GM19463 (cell line): ENCODE data around the gene TK1.

Experiments used
- ATAC-seq: cut with Tn5 transposase; IDR thresholded peaks from one replicate; pipeline ENCODE4 v1.9.1; 2021; ENCODE audit warnings: mild to moderate bottlenecking, moderate library complexity; ENCODE audit not compliant: unreplicated experiment

The TK1 gene

DNA sequence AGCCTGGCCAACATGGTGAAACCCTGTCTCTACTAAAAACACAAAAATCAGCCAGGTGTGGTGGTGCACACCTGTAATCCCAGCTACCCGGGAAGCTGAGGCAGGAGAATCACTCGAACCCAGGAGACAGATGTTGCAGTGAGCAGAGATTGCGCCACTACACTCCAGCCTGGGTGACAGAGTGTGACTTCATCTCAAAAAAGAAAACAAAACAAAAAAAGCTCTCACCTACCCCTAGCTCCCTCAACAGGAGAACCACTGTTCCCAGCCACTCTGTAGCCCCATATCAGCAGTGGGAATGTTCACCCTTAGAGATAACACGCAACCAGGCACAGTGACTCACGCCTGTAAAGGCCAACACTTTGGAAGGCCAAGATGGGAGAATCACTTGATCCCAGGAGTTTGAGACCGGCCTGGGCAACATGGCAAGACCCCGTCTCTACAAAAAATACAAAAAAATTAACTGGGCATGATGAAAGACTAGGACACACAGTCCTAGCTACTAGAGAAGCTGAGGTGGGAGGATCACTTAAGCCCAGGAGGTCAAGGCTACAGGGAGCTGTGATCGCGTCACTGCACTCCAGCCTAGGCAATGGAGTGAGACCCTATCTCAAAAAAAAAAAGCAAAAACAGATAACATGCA, 50.9 kb downstream of the TK1 start:
- ATAC-seq, result no peak

- no peak for ATAC-seq
Observed at GRCh38 chr17:78134899-78135385, 51.9 kb downstream of the TK1 start.

GRCh38 chr17:78133971-78134898, 52.6 kb downstream of the TK1 start:
- no peak for ATAC-seq

DNA sequence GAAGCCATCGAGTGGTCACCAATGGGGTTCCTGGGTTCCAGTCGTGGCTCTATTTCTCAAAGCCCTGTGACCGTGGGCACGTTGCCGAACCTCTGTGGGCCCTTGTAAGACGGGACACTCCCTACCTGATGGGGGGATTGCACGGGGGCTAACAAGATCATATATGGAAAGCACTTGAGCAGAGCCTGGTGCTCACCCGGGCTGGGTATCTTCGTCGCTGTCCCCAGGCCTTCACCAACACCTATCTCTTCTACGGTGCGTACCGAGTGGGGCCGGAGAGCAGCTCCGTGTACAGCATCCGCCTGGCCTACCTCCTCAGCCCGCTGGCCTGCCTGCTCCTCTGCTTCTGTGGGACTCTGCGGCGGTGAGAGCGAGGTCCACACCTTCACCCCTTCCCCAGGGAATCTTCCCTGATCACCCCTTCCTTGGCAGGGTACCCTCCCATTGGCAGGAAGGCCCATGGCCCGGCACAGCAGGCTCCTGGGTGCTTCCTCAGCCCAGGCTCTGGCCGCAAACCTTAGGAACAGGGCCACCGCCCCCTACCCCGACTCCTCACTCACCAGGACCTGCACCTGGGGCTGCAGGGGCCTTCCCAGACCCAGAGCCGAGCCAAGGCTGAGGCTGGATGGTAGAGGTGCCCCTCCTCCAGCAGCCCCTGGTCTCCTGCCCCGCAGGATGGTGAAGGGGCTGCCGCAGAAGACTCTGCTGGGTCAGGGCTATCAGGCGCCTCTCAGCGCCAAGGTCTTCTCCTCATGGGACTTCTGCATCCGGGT, 53.5 kb downstream of the TK1 start:
- ATAC-seq, result no peak

- ATAC-seq, result no peak
Observed at GRCh38 chr17:78132767-78133178, 54.1 kb downstream of the TK1 start.

- ATAC-seq, result no peak
Observed at GRCh38 chr17:78132084-78132676, 54.7 kb downstream of the TK1 start.

DNA sequence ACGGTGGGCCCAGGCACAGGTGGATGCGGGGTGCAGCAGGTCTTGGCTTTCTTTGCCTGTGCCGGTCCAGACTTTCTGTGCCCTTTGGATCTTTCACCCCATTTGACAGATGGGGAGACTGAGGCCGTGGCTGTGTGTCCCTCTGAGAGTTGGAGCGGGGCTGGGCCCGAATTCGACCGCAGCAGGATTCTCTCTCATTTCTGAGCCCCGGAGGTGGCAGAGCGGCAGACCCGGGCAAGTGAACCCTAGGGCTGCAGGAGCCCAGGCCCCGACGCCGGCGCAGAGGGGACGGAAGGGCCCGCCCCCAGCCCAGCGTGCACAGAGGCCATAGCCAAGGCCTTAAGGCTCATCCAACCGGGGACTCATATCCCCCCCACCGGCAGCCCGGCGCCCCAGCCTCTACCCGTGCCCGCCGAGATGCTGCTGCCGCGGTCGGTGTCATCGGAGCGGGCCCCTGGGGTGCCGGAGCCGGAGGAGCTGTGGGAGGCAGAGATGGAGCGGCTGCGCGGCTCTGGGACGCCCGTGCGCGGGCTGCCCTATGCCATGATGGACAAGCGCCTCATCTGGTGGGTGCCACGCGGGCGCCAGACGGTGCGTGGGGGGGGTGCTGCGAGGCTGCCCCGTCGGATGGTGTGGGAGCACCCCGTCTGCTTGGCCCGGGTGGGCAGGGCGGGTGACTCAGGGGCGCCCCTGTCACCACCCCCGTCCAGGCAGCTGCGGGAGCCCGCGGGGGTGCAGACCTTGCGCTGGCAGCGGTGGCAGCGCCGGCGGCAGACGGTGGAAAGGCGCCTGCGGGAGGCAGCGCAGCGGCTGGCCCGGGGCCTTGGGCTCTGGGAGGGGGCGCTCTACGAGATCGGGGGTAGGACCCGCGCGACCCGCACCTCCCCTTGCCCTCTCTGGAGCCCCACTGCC, 55.4 kb downstream of the TK1 start:
- no peak for ATAC-seq

DNA sequence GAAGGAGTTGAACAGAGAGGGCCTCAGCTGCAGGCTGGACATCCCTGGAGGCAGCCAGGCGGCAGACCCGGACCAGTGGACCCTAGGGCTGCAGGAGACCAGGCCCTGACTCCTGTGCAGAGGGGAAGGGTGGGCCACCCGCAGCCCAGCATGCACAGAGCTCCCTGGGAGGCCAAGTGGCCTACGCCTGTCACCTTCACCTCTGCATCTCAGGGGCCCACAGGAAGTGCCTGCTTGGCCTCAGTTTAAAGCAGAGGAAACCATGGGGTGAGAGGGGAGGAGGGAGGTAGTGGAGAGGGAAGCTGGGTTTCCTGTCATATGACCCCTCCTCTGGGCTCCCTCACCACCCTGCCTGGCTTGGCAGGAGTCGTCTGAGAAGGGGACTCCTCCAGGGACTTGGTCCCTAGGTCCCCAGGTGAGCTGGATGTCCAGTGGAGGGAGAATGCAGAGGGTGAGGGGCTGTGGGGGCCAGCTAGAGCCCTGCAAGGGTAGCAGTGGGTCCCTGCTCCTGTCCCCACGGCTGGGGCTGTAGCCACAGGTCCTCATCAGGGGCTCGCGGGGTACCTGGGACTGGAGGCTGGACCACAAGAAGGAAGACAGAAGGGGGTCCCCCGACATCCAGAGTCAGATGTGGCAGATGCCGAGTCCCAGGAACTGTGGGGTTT, 56.3 kb downstream of the TK1 start, which contains the start of gene TMC8:
Gene TMC8, plus strand, starts transcription at position 335 of the 665 bp plus-strand sequence. CDS start 818 bp downstream, outside the sequence.
- no peak for ATAC-seq

GRCh38 chr17:78130090-78130436, 56.8 kb downstream of the TK1 start:
- ATAC-seq, result no peak

- ATAC-seq, result no peak
Observed at GRCh38 chr17:78129351-78130089, 57.3 kb downstream of the TK1 start.

DNA sequence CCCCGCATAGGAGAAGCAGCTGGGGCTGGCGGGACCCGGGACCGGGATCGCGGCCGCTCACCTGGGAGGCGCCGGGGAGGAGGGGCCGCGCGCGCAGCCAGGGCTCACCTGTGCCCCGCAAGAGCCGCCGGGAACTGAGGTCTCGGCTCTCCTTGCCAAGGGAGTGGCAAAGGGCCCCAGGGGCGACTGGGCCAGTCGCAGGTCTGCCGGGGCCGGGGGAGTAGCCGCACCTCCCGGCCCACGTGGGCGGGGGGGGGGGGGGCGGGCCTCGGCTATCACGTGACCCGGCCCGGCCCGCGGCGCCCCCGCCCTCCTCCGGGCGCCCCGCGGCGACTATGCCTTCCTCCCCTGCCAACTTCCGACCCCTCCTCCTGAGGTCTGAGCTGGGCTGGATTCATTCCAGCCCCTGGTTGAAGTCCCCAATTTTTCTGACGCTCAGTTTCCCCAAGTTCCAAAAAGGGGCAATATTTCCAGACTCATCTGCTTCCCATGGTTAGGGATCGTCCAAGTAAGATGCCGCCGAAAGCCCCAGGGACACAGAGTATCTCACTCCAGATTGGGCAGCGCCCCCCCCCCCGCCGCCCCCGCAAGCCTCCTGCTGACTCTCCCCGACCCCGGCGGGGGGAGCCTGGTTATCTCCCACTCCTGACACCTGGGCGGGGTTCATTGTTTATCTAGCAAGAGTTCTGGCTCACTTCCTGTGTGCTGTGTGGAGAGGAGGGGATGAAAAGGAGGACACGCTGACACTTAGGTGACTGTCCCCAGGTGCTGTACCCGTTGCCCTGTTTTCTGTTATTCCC, 58.1 kb downstream of the TK1 start, which contains the start of gene TMC6:
Gene TMC6, minus strand, starts transcription at position 205 of the 800 bp plus-strand sequence. CDS start 1,923 bp downstream, outside the sequence.
- ATAC-seq, result no peak

DNA sequence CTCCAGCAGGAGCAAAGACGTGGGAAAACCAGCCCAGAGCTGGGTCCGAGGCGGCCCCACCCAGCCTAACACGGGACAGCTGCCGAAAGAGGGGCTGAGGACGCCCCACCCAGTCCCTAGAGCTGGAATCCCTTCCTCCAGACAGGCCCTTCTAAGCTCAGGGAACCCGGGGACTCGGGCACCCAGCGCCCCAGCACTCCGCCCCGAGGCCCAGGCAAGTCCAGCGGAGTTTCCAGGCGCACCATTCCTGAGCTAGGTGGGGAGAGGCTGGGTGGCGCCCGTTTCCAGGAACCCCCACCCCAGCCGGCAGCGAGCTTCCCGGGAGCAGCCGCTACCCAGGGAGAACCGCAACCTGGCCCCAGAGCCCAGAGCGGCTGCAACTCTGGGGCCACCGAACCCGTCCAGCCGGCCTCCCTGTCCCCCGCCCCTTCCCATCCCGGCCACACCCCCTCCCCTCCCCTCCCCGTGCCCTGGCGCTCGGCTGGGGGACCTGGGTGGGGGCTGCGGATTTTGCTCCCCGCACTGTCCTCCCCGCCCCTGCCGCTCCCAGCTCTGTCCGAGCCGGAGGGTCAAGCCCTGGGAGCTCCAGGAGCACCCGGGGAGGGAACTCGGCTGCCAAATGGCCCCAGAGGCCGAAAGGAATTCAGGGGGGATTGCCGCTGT, 58.8 kb downstream of the TK1 start:
- no peak for ATAC-seq

GRCh38 chr17:78127239-78127887, 59.5 kb downstream of the TK1 start:
- no peak for ATAC-seq

DNA sequence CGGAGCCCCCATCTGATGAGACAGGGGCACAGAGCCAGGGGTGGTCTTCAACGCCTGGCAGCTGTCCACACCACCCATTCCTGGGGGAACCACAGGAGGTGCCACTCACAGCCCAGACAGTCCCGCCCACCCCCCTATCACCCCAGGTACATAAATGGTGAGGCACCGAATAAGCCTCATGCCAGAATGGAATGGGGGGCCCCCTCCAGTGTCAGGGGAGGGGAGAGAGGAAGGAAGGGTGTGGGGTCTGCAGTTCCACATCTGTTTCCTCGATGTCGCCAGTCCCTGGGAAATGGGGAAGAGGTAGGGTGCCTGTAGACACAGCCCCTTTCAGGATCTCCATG, 60.0 kb downstream of the TK1 start:
- no peak for ATAC-seq

DNA sequence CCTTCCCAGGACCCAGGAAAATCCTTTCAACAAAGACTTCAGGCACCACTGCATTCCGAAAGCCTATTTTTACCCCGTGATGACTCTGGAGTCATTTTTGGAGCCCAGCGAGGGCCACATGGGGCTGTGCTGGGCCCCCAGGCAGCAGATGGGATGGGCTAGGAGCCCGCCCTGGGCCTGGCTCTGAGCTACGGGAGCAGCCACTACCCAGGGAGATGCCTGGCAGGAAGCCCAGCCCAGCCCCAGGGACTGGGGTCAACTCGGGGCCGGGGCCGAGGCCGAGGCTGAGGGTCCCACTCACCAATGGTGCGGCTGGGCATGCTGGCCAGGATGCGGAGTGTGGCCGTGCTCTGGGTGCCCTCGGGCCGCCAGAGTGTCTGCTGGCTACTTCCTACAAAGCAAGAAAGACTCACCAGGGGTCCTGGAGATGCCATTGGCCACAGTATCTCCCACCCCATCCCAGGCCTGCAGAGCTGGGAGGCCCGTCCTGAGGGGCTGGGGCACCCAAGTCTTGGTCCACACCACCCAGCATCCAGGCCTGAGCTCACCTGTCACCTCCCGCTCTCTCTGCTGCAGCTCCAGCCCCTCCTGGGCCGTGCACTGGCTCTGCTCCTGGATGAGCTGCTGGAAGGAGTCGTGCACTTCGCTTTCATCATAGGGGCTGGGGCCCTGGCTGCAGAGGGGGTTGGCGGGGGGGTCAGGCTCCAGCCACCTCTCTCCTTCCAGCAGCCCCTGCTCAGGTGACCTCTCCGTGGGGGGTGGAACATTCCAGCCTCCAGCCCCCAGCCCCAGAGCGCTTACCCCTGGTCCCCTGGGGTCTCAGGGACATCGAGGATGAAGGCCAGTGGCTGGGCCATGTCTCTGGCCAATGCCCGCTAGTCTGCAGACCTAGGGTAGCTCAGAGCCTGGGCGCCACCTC, 60.6 kb downstream of the TK1 start:
- ATAC-seq, result no peak
